B cell (primary cell): ENCODE results near the gene BST1. TPM values are rescaled to one million over a fixed set of nuclear protein-coding genes. Genes with fewer than 3 reads are reported as not detected.

ENCODE experiments used
- ATAC-seq: fragments of 200-7000 bp; cut with Tn5 transposase; one replicate; pipeline ENCODE4 v1.10.0; 2021; ENCODE audit warnings: low read depth, mild to moderate bottlenecking, moderate number of reproducible peaks, moderate library complexity
- CTCF ChIA-PET: fragments of 350-600 bp; sonication (Branson Sonifier 250); formaldehyde crosslinking; loops from one replicate; lab custom pipeline; 2021; ENCODE audit warnings: antibody characterized with exemption, inconsistent platforms; lab: Charles Lee
- POLR2A ChIA-PET: fragments of 350-600 bp; sonication (Branson Sonifier 250); formaldehyde crosslinking; loops from one replicate; lab custom pipeline; 2021; ENCODE audit warnings: antibody characterized with exemption; lab: Charles Lee
- DNase-seq: peaks from one replicate; pipeline ENCODE4 v3.0.0; 2013
- H2AFZ ChIP-seq: 2 replicates; pipeline ENCODE4 v1.6.1; 2012; ENCODE audit warnings: mild to moderate bottlenecking, low read depth, low read length; ENCODE audit not compliant: insufficient read depth, poor library complexity, severe bottlenecking
- H3K27ac ChIP-seq, 2 donors: 1 replicate in 1 of 2; 2 replicates in 1 of 2; pipeline ENCODE4 v1.5.1; 2012 to 2013; ENCODE audit warnings: low read length in 2 of 2, mild to moderate bottlenecking in 2 of 2, moderate library complexity in 1 of 2
- H3K27me3 ChIP-seq, 4 experiments: fragments of 200-600 bp in 1 of 4; sonication (generic) in 1 of 4; replicated peaks in 1 of 4; 1 replicate in 2 of 4; 2 replicates in 2 of 4; pipeline versions ENCODE4 v1.6.1 to v1.7.0; 2013 to 2016; ENCODE audit warnings: low read length in 3 of 4, mild to moderate bottlenecking in 2 of 4, mixed read lengths in 1 of 4, moderate library complexity in 1 of 4; ENCODE audit not compliant: insufficient read depth in 4 of 4, control insufficient read depth in 3 of 4; ENCODE audit errors: control extremely low read depth in 1 of 4
- H3K36me3 ChIP-seq, 2 experiments: replicated peaks in 1 of 2; 1 replicate in 1 of 2; 2 replicates in 1 of 2; pipeline versions ENCODE4 v1.6.1 to v1.7.1; 2013; ENCODE audit warnings: low read length in 1 of 2; ENCODE audit not compliant: insufficient read depth in 2 of 2, control insufficient read depth in 1 of 2; ENCODE audit errors: control extremely low read depth in 1 of 2, extremely low read depth in 1 of 2
- H3K4me1 ChIP-seq, 2 donors: fragments of 200-600 bp in 1 of 2; sonication (generic) in 1 of 2; 1 replicate in 1 of 2; 2 replicates in 1 of 2; pipeline versions ENCODE4 v1.5.1 to v1.6.1; 2013 to 2017; ENCODE audit warnings: low read length in 2 of 2; ENCODE audit not compliant: control insufficient read depth in 2 of 2, insufficient read depth in 2 of 2
- H3K4me2 ChIP-seq: replicated peaks from 2 replicates; pipeline ENCODE3; 2012; ENCODE audit warnings: mild to moderate bottlenecking, low read depth, low read length; ENCODE audit not compliant: poor library complexity, severe bottlenecking
- H3K4me3 ChIP-seq, 5 experiments: fragments of 200-600 bp in 1 of 5; sonication (generic) in 1 of 5; 1 replicate in 3 of 5; 2 replicates in 2 of 5; pipeline versions ENCODE4 v1.5.1 to v1.7.0; 2011 to 2016; ENCODE audit warnings: low read length in 4 of 5, mild to moderate bottlenecking in 4 of 5, low read depth in 2 of 5, control low read depth in 1 of 5, moderate library complexity in 1 of 5; ENCODE audit not compliant: insufficient read depth in 1 of 5; ENCODE audit errors: control extremely low read depth in 1 of 5, extremely low read depth in 1 of 5
- H3K79me2 ChIP-seq: fragments of 200-600 bp; sonication (generic); one replicate; pipeline ENCODE4 v1.6.0; 2016; ENCODE audit warnings: low read length; ENCODE audit not compliant: control insufficient read depth, insufficient read depth
- H3K9ac ChIP-seq: fragments of 200-600 bp; sonication (generic); 2 replicates; pipeline ENCODE4 v1.6.1; 2017; ENCODE audit warnings: mild to moderate bottlenecking, low read length, moderate library complexity
- H3K9me3 ChIP-seq, 3 donors: one replicate each; pipeline versions ENCODE4 v1.6.1 to v1.7.1; 2013; ENCODE audit warnings: low read length in 2 of 3; ENCODE audit not compliant: control insufficient read depth in 2 of 3, insufficient read depth in 1 of 3; ENCODE audit errors: control extremely low read depth in 1 of 3
- H4K20me1 ChIP-seq: 2 replicates; pipeline ENCODE4 v1.6.0; 2012; ENCODE audit warnings: mild to moderate bottlenecking, low read length; ENCODE audit not compliant: insufficient read depth, control insufficient read depth, poor library complexity, severe bottlenecking
- H3K27ac Mint-ChIP-seq: one replicate; pipeline ENCODE4 v1.8.0; 2021; ENCODE audit warnings: mixed read lengths
- H3K27me3 Mint-ChIP-seq: one replicate; pipeline ENCODE4 v1.8.0; 2021; ENCODE audit warnings: mixed read lengths
- H3K4me1 Mint-ChIP-seq: one replicate; pipeline ENCODE4 v1.8.0; 2021; ENCODE audit warnings: mixed read lengths
- H3K4me3 Mint-ChIP-seq: one replicate; pipeline ENCODE4 v1.8.0; 2021; ENCODE audit warnings: mixed read lengths
- H3K9me3 Mint-ChIP-seq: one replicate; pipeline ENCODE4 v1.8.0; 2022; ENCODE audit warnings: mixed read lengths; ENCODE audit not compliant: insufficient read depth
- EZH2 ChIP-seq: IDR thresholded peaks from 2 replicates; pipeline ENCODE4 v1.6.1; 2012; ENCODE audit warnings: borderline replicate concordance, low read depth, mild to moderate bottlenecking, moderate library complexity, low read length; ENCODE audit not compliant: insufficient read depth, poor library complexity, severe bottlenecking
- WGBS: methylation state at CpG from one replicate; pipeline ENCODE4 v1.1.5; 2013; ENCODE audit warnings: missing lambda C conversion rate; ENCODE audit not compliant: insufficient coverage; 5-methylcytosine and 5-hydroxymethylcytosine counted together
- intact Hi-C: fragments of 100-400 bp; cut with micrococcal nuclease; formaldehyde crosslinking; loops from one replicate; pipeline ENCODE4 v1.10.0; 2022
- polyA plus RNA-seq: library from polyadenylated mRNA; depleted of rRNA; stranded (reverse); fragments of >200 nt; gene quantifications from 2 replicates; pipeline ENCODE4 v1.2.3, GENCODE V29; 2012
- total RNA-seq, 2 donors: library from RNA; stranded (reverse); fragments of 120-200 nt in 1 of 2; gene quantifications; 1 replicate in 1 of 2; 2 replicates in 1 of 2; pipeline versions ENCODE4 v1.2.3 to v1.2.4, GENCODE V29; 2013 to 2022
- TF ChIP-seq, protein P1 (sequence below): fragments of 200-600 bp; IDR thresholded peaks from one replicate; pipeline ENCODE4 v1.8.0; 2022; ENCODE audit warnings: antibody characterized with exemption, mild to moderate bottlenecking

The BST1 gene
- total and polyA plus RNA-seq, 2 donors (not counting 1 experiment from before 2014, with no cell fraction given): 0.32 to 1.00 TPM

DNA sequence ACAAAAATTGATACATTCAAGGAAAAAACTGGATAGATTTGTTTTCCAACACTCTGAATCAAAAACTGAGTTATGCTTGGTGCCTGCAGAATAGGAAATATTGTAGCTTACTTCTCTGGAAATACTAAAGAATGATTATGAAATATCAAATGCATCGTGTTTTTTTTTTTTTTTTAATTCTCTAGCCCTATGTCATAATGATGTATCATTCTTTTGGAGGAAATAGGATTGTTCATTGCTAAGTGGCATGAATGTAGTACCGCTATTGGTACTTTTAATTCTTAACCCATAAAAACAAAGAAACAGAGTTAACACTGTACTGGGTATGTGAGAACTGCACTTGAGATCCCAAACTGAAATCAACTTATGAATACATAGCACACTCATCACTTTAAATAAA lies 28.8 kb upstream of the BST1 start:
- Mint-ChIP-seq H3K9me3 (no peaks in the 10 kb centered on the region), H3K4me1 (peaks cover 32% of the 10 kb centered on the region), H3K27me3 (no peaks in the 10 kb centered on the region), H3K27ac (no peak overlapping the region), H3K4me3 (no peak overlapping the region)
- H4K20me1 ChIP-seq: no peaks in the 10 kb centered on the region
- ChIA-PET POLR2A (no interaction called here), CTCF (interaction anchor here (0.7 kb wide), 1 partner anchor 560 kb away, joined by 6 read pairs; no protein-coding TSS in a partner anchor)
- no peaks in the 10 kb centered on the region for H3K27me3 ChIP-seq
- no peak overlapping the region for H3K27ac ChIP-seq
- DNase-seq: no peak
- H3K9me3 ChIP-seq: no peaks in the 10 kb centered on the region
- H3K4me1 ChIP-seq: peaks cover 16 to 17% of the 10 kb centered on the region in 2 donors
- intact Hi-C loops: no loop called here
- no peak for ATAC-seq
- H3K4me3 ChIP-seq: no peak overlapping the region
- H3K4me2 ChIP-seq: no peak overlapping the region
- peaks cover 4% of the 10 kb centered on the region for H3K79me2 ChIP-seq
- WGBS: no CpG with 5 or more reads among the region's 2 CpGs
- TF ChIP-seq, protein P1, sequence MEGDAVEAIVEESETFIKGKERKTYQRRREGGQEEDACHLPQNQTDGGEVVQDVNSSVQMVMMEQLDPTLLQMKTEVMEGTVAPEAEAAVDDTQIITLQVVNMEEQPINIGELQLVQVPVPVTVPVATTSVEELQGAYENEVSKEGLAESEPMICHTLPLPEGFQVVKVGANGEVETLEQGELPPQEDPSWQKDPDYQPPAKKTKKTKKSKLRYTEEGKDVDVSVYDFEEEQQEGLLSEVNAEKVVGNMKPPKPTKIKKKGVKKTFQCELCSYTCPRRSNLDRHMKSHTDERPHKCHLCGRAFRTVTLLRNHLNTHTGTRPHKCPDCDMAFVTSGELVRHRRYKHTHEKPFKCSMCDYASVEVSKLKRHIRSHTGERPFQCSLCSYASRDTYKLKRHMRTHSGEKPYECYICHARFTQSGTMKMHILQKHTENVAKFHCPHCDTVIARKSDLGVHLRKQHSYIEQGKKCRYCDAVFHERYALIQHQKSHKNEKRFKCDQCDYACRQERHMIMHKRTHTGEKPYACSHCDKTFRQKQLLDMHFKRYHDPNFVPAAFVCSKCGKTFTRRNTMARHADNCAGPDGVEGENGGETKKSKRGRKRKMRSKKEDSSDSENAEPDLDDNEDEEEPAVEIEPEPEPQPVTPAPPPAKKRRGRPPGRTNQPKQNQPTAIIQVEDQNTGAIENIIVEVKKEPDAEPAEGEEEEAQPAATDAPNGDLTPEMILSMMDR: no peak
- TF ChIP-seq EZH2: no peak
- no peak overlapping the region for H2AFZ ChIP-seq
- H3K9ac ChIP-seq: no peak overlapping the region
- no peaks in the 10 kb centered on the region for H3K36me3 ChIP-seq

DNA sequence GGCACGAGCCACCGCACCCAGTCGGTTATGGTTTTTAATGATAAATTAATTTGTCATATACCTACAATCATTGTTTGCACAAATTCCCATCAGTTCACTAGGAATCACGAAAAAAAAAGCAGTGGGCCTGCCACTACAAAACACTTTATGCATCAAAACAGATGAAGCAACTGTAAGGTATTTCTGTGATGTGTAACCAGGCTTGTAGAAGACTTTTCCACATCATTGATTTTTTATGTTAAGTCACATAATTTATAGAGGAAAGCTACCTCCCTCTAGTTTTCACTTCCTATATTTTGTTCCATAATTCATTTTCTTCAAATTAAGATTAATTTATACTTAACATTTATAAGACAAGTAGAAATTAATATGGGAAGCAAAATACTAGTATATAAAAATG lies 27.9 kb upstream of the BST1 start:
- peak overlapping the region; percentile 65 for H3K27ac Mint-ChIP-seq
- Histone ChIP-seq H3K27me3 (no peaks in the 10 kb centered on the region), H4K20me1 (no peaks in the 10 kb centered on the region), H3K9ac (no peak overlapping the region), H3K79me2 (peaks cover 4% of the 10 kb centered on the region), H2AFZ (no peak overlapping the region), H3K9me3 (no peaks in the 10 kb centered on the region), H3K4me1 (peaks cover 16 to 17% of the 10 kb centered on the region in 2 donors), H3K4me2 (peak overlapping the region; percentile 47), H3K36me3 (no peaks in the 10 kb centered on the region), H3K27ac (peak overlapping the region in 1 of 2 donors; percentile 24), H3K4me3 (peak overlapping the region in 1 of 5 experiments; percentile 37)
- DNase-seq (peak; percentile 16), ATAC-seq (no peak)
- peak overlapping the region; percentile 44 for H3K4me3 Mint-ChIP-seq
- H3K27me3 Mint-ChIP-seq: no peaks in the 10 kb centered on the region
- intact Hi-C loops: no loop called here
- POLR2A ChIA-PET: no interaction called here
- H3K9me3 Mint-ChIP-seq: no peaks in the 10 kb centered on the region
- CTCF ChIA-PET: interaction anchor here (0.7 kb wide), 1 partner anchor 508 kb away, joined by 3 read pairs; no protein-coding TSS in a partner anchor
- H3K4me1 Mint-ChIP-seq: peaks cover 32% of the 10 kb centered on the region
- TF ChIP-seq, protein P1: no peak
- TF ChIP-seq EZH2: no peak
- no CpG with 5 or more reads among the region's 4 CpGs for WGBS
